Stomach smooth muscle (tissue), 2 donors: ENCODE results near the gene LGALS7.
"Not testable (repeated sequence)": the region's sequence is repeated elsewhere in the genome, so short reads cannot be mapped to it uniquely, and the experiment has no call there.

Source experiments
- H3K27ac ChIP-seq: one replicate; pipeline ENCODE4 v1.7.0; 2013; ENCODE audit warnings: mild to moderate bottlenecking, low read length, inconsistent platforms
- H3K27me3 ChIP-seq, 2 donors: one replicate each; pipeline ENCODE4 v1.7.0; 2013; ENCODE audit warnings: low read length in 2 of 2; ENCODE audit not compliant: insufficient read depth in 2 of 2, control insufficient read depth in 1 of 2
- H3K36me3 ChIP-seq, 2 donors: one replicate each; pipeline ENCODE4 v1.7.0; 2013; ENCODE audit warnings: low read length in 2 of 2; ENCODE audit not compliant: control insufficient read depth in 2 of 2, insufficient read depth in 2 of 2
- H3K4me1 ChIP-seq: one replicate; pipeline ENCODE4 v1.7.0; 2013; ENCODE audit warnings: low read length; ENCODE audit not compliant: control insufficient read depth, insufficient read depth
- H3K4me3 ChIP-seq, 2 donors: one replicate each; pipeline ENCODE4 v1.7.0; 2013; ENCODE audit warnings: low read length in 2 of 2
- H3K9ac ChIP-seq, 2 donors: one replicate each; pipeline ENCODE4 v1.7.0; 2013; ENCODE audit warnings: low read length in 2 of 2, mild to moderate bottlenecking in 1 of 2
- H3K9me3 ChIP-seq, 2 donors: one replicate each; pipeline ENCODE4 v1.7.0; 2013; ENCODE audit warnings: low read length in 2 of 2; ENCODE audit not compliant: control insufficient read depth in 2 of 2
- donor health status: healthy.
- donor health status: Pancreatic carcinoma.

LGALS7 gene

DNA sequence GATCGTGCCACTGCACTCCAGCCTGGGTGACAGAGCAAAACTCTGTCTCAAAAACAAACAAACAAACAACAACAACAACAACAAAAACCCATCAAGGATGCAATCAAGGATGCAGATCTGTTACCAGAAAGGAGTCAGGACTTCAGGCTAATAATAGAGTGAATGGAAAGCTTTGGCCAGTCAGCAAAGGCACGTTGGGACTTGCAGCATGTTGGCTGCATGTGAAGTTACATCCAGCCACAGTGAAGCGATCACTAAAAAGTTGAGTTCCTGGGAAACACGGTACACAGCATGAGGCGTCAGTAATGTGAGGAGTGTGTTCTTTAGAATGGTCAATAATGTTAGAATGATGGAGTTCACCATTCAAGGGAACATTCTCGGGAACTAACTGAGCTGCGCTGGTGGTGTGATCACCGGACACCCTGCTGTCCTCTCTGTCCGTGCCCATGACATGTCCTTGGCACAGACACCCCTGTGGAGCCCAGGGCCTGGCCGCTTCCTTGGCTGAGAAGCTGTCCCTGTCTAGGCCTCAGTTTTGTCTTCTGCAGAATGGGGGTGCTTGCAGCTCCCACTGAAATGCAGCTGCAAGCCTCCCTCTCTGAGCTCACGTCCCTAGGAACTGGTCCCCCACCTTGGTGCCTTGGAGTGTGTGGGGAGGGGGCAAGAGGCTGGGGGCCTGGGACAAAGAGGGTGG, 13.4 kb upstream of the LGALS7 start:
- no peaks in the 10 kb centered on the region for H3K9me3 ChIP-seq
- no peak overlapping the region for H3K4me3 ChIP-seq
- H3K27ac ChIP-seq, result no peak overlapping the region
- H3K4me1 ChIP-seq, result no peaks in the 10 kb centered on the region
- H3K36me3 ChIP-seq, result no peaks in the 10 kb centered on the region
- H3K27me3 ChIP-seq, result no peaks in the 10 kb centered on the region
- no peak overlapping the region for H3K9ac ChIP-seq

DNA sequence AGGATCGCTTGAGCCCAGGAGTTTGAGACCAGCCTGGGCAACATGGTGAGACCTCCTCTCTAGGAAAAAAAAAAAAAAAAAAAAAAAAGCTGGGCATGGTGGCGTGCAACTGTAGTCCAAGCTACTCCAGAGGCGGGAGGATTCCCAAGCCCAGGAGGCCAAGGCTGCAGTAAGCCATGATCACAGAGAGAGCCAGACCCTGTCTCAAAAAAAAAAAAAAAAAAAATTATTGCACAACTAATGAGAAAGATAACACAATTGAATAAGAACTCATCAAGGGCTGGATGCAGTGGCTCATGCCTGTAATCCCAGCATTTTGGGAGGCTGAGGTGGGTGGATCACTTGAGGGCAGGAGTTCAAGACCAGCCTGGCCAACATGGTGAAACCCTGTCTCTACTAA, 12.7 kb upstream of the LGALS7 start:
- not testable (repeated sequence) for H3K27ac ChIP-seq

DNA sequence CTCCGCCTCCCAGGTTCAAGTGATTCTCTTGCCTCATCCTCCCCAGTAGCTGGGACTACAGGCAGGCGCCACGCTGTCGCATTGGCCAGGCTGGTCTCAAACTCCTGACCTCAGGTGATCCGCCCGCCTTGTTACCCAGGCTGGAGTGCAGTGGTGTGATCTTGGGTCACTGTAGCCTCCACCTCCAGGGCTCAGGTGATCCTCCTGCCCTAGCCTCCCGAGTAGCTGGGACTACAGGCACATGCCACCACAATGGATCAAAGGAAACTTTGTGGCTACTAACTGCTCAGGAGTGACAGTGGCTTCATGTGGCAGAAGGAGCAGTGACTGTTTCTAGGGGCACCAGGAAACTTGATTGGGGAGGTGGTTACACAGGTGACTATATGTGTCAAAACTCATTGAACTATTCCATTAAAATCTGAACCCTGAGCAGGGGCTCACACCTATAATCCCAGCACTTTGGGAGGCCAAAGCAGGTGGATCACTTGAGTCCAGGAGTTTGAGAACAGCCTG, 11.9 kb upstream of the LGALS7 start:
- no peaks in the 10 kb centered on the region for H3K9me3 ChIP-seq
- H3K27me3 ChIP-seq, result peaks cover 0 to 4% of the 10 kb centered on the region in 2 donors
- no peaks in the 10 kb centered on the region for H3K4me1 ChIP-seq
- no peak overlapping the region for H3K4me3 ChIP-seq
- H3K9ac ChIP-seq, result no peak overlapping the region
- H3K27ac ChIP-seq, result no peak overlapping the region
- no peaks in the 10 kb centered on the region for H3K36me3 ChIP-seq

More for the DNA sequence above, 12.7 kb upstream of the LGALS7 start:
- H3K27me3 ChIP-seq, H3K36me3 ChIP-seq, H3K4me3 ChIP-seq, H3K9ac ChIP-seq, H3K4me1 ChIP-seq, H3K9me3 ChIP-seq: not testable (repeated sequence)

DNA sequence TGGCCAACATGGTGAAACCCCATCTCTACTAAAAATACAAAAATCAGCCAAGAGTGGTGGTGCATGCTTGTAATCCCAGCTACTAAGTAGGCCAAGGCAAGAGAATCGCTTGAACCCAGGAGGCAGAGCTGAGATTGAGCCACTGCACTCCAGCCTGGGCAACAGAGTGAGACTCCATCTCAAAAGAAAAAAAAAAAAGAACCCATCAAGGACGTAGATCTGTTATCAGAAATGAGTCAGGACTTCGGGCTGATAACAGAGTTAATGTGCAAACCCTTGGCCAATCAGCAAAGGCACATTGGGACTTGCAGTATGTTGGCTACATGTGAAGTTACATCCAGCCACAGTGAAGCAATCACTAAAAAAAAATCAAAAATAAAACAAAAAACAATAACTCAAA, 10.9 kb upstream of the LGALS7 start:
- no peaks in the 10 kb centered on the region for H3K36me3 ChIP-seq
- no peak overlapping the region for H3K9ac ChIP-seq
- H3K4me1 ChIP-seq, result no peaks in the 10 kb centered on the region
- no peak overlapping the region for H3K27ac ChIP-seq
- no peaks in the 10 kb centered on the region for H3K9me3 ChIP-seq
- peaks cover 0 to 4% of the 10 kb centered on the region in 2 donors for H3K27me3 ChIP-seq
- H3K4me3 ChIP-seq, result no peak overlapping the region

DNA sequence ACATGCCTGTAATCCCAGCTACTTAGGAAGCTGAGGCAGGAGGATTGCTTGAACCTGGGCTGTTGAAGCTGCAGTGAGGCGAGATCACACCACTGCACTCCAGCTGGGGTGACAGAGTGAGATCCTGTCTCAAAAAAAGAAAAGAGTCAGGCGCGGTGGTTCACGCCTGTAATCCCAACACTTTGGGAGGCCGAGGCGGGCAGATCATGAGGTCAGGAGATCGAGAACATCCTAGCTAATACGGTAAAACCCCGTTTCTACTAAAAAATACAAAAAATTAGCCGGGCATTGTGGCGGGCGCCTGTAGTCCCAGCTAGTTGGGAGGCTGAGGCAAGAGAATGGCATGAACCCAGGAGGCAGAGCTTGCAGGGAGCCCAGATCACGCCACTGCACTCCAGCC, 8.9 kb upstream of the LGALS7 start:
- not testable (repeated sequence) for H3K27ac ChIP-seq, H3K9me3 ChIP-seq, H3K9ac ChIP-seq, H3K4me3 ChIP-seq, H3K27me3 ChIP-seq, H3K4me1 ChIP-seq, H3K36me3 ChIP-seq

DNA sequence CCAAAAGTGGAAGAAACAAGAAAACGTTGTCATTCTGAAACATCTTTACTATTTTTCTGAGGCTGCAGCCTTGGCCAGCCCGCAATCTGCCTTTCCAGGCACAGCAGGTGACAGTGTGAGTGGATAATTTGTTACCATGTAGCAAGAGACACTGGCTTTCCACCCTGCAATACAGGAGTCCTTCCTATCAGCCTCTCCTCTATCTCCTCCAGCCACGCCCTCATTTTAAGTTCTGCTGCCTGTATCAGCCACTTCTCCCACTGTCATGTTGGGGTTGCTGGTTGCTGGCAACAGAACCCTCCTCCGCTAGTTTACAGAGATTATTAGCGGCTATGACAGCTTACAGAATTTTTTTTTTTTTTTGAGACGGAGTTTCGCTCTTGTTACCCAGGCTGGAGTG, 7.7 kb upstream of the LGALS7 start:
- no peak overlapping the region for H3K27ac ChIP-seq
- H3K27me3 ChIP-seq, result peaks cover 0 to 4% of the 10 kb centered on the region in 2 donors
- H3K9me3 ChIP-seq, result no peaks in the 10 kb centered on the region
- no peak overlapping the region for H3K9ac ChIP-seq
- no peaks in the 10 kb centered on the region for H3K4me1 ChIP-seq
- no peaks in the 10 kb centered on the region for H3K36me3 ChIP-seq
- H3K4me3 ChIP-seq, result no peak overlapping the region

DNA sequence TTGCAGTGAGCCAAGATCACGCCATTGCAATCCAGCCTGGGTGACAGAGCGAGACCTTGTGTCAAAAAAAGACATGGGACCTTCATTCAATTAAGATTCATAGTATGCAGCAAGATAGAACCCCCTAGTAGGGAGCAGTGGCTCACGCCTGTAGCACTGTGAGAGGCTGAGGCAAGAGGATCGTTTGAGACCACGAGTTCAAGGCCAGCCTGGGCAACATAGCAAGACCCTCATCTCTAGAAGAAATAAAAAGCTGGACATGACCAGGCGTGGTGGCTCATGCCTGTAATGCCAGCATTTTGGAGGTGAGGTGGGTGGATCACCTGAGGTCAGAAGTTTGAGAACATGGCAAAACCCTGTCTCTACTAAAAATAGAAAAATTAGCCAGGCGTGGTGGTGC, 7.1 kb upstream of the LGALS7 start:
- Histone ChIP-seq H3K27ac (no peak overlapping the region), H3K9ac (no peak overlapping the region), H3K4me3 (no peak overlapping the region), H3K36me3 (no peaks in the 10 kb centered on the region), H3K4me1 (no peaks in the 10 kb centered on the region), H3K27me3 (peaks cover 0 to 4% of the 10 kb centered on the region in 2 donors), H3K9me3 (no peaks in the 10 kb centered on the region)

DNA sequence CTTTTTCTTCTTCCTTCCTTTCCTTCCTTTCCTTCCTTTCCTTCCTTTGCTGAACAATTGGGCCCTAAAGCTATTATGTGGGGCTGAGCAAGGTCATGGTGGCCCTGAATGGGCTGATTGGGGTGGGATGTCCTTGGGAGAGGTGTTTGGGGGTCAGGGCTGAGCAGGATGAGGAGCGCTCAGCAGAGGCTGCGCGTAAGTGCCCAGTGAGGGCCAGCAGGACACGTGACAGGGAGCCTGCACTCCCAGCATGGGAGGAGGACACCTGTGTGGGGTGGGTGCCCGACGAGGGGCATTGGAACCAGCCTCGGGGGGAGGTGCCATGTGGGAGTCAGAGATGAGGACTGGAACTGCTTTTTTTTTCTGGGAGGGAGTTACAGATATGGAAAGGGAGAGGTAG, 5.4 kb upstream of the LGALS7 start:
- Histone ChIP-seq H3K9ac (no peak overlapping the region), H3K36me3 (no peaks in the 10 kb centered on the region), H3K9me3 (no peaks in the 10 kb centered on the region), H3K27ac (no peak overlapping the region), H3K27me3 (peaks cover 0 to 4% of the 10 kb centered on the region in 2 donors), H3K4me1 (no peaks in the 10 kb centered on the region), H3K4me3 (no peak overlapping the region)

DNA sequence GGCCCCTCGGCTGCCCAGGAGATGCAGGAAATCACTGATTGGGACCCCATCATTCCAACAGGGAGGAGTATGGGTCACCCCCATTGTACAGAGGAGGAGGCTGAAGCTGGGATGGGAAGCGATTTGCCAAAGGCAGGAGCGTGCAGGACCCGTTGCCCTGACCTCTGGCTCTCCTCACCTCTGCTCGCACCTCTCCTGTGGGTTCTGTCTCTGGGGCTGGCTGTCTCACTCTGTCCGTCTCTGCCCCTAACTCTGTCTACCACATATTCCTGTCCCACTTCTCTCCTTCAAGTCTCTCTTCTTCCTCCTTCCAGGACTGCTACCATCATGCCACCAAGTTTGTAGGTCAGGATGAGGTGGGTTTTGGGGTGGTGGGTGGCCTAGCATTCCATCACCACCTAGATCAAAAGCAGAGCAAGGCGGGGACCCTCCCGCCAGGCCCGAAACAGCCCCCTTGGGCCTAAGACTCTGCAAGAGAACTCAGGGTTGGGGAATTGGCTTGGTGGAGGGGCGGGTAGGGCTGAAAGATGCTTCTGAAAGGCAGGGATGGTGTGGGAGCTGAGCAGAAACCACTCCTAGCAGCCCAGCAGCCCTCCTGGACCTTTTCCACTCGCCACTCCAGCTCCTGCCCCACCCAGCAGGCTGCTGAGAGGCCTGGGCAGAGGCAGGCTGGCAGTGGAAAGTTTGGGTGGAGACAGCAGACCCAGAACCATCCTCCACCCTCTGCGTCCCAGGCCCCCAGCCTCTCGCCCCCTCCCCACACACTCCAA, 1.0 kb upstream of the LGALS7 start:
- Histone ChIP-seq H3K27ac (no peak overlapping the region), H3K36me3 (no peaks in the 10 kb centered on the region), H3K9ac (no peak overlapping the region), H3K4me3 (no peak overlapping the region), H3K9me3 (no peaks in the 10 kb centered on the region), H3K27me3 (peaks cover 0 to 2% of the 10 kb centered on the region in 2 donors), H3K4me1 (peaks cover 4% of the 10 kb centered on the region)

DNA sequence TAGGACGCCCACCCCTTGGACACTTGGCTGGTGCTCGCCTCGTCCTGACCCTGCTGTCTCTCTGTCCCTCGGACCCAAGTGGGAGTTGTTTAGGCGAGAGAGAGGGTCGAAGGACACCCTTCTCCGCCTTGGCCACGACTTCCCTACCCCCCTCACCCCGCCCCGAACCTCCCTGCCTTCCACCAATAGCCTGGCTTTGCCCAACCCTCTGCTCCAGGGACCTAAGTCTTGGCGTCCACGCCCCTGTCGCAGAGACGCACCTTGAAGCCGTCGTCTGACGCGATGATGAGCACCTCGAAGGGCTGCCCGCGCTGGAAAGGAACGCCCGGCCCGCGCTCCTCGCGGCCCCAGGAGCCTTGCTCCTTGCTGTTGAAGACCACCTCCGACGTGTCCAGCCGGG, 1.7 kb downstream of the LGALS7 start:
- not testable (repeated sequence) for H3K27ac ChIP-seq, H3K4me1 ChIP-seq, H3K9me3 ChIP-seq, H3K9ac ChIP-seq, H3K4me3 ChIP-seq, H3K27me3 ChIP-seq, H3K36me3 ChIP-seq

DNA sequence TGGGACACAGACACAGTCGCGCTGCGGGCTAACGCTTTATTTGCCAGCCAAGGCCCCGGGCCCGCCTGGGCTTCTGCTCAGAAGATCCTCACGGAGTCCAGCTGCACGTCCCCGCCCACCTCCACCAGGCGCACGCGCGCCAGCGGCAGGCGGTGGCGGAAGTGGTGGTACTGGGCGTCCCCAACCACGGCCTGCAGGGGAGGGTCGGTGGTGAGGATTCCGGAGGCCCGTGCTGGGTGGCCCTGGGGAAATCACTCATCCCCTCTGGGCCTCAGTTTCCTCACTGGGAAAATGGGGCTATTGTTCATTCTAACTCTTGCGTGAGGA, 2.4 kb downstream of the LGALS7 start:
- not testable (repeated sequence) for H3K27ac ChIP-seq, H3K9ac ChIP-seq, H3K36me3 ChIP-seq, H3K9me3 ChIP-seq, H3K4me3 ChIP-seq, H3K4me1 ChIP-seq, H3K27me3 ChIP-seq
